Measurements from ENCODE around the gene GALNS. TPM values are rescaled to one million over a fixed set of nuclear protein-coding genes. Genes with fewer than 3 reads are reported as not detected.
A peak's percentile ranks its signal among the peaks of the same experiment; 100 is the strongest.

Gene GALNS
- total and polyA plus RNA-seq, 2 of the 4 experiments (the other 2 are of a cell fraction): 7.2 to 32.5 TPM

- ChIA-PET POLR2A (ENCODE audit: unreplicated experiment) (no interaction called here), CTCF (interaction anchor here (1.8 kb wide), 1 partner anchor 48 kb away, joined by 7 read pairs; the partner anchor contains the start of genes GALNS and TRAPPC2L)
- intact Hi-C loops (cut with micrococcal nuclease): loop anchor here (5.0 kb wide), 1 partner anchor 408 kb away; the partner anchor contains the start of gene ZNF778
- peak overlapping the region; percentile 100 for H2AK9ac ChIP-seq (replicated peaks; ENCODE audit: low read depth, low read length, poor library complexity)
- H3K79me1 ChIP-seq (ENCODE audit: low read depth in 1 of 2, low read length in 2 of 2): peaks cover 10 to 46% of the 10 kb centered on the region in 2 experiments; a peak in 3 of 4 replicates
- H3K27me3 ChIP-seq (ENCODE audit: control insufficient read depth, insufficient read depth, low read length): no peaks in the 10 kb centered on the region
- peak overlapping the region; percentile 90; the same call in 1 of the 2 replicates for H3K4me2 ChIP-seq (ENCODE audit: low read depth, low read length)
- no peak overlapping the region for H2BK15ac ChIP-seq (ENCODE audit: low read depth, low read length)
- H3K27ac ChIP-seq (ENCODE audit: insufficient read depth, low read length): no peak overlapping the region
- H3K9ac ChIP-seq (ENCODE audit: low read depth, low read length): no peak overlapping the region
- H2AK5ac ChIP-seq (ENCODE audit: low read depth, low read length): peak overlapping the region; percentile 77; the same call in 1 of the 2 replicates
- no TSS peak for BruUV-seq (replicated peaks)
- H3K9me1 ChIP-seq (ENCODE audit: insufficient read depth, low read length): no peaks in the 10 kb centered on the region
- H3K23ac ChIP-seq (ENCODE audit: low read depth, low read length): 0 out of 2 replicates have a peak overlapping the region, but pooled peaks have one; percentile 53
- no CpG with 5 or more reads among the region's 10 CpGs for whole genome bisulfite sequencing, 2 experiments (ENCODE audit: extremely low coverage in 2 of 2, insufficient read length in 1 of 2)
- H3K4me1 ChIP-seq (ENCODE audit: control insufficient read depth, insufficient read depth, low read length): peaks cover 15% of the 10 kb centered on the region
- no peak overlapping the region for H3K4me3 ChIP-seq (ENCODE audit: insufficient read depth, low read depth, low read length)
- H3K4ac ChIP-seq (ENCODE audit: low read depth, low read length): peak overlapping the region; percentile 61; the same call in 1 of the 2 replicates
- H4K20me1 ChIP-seq (ENCODE audit: insufficient read depth, low read length): peaks cover 23% of the 10 kb centered on the region
- ATAC-seq (ENCODE audit: low read depth) (no peak), DNase-seq (no peak)
- H2BK20ac ChIP-seq (ENCODE audit: low read depth, low read length): no peak overlapping the region
- no peak overlapping the region for H2AFZ ChIP-seq (replicated peaks; ENCODE audit: low read length, poor library complexity)
- no peak overlapping the region for H2BK120ac ChIP-seq (ENCODE audit: low read depth, low read length)
- H3K56ac ChIP-seq (ENCODE audit: extremely low read depth, insufficient read depth, low read length): no peak overlapping the region
- H3K14ac ChIP-seq (replicated peaks; ENCODE audit: low read depth, low read length): peak overlapping the region; percentile 29; the same call in 1 of the 2 replicates
- no peak overlapping the region for H4K8ac ChIP-seq (ENCODE audit: low read depth in 2 of 2, low read length in 2 of 2)
- no peaks in the 10 kb centered on the region for H3K9me3 ChIP-seq (ENCODE audit: control insufficient read depth, insufficient read depth, low read length)
- in situ Hi-C loops (cut with MboI; ENCODE audit: low sequenced_read_pairs): no loop called here
- H3K36me3 ChIP-seq (ENCODE audit: control insufficient read depth, insufficient read depth, low read length): peaks cover 19% of the 10 kb centered on the region
- no peak overlapping the region for H2BK5ac ChIP-seq (ENCODE audit: low read depth, low read length, poor library complexity, severe bottlenecking)
- TF ChIP-seq MAZ (IDR thresholded peaks at IDR 0.05; ENCODE audit: borderline replicate concordance, low read depth, low read length) (no peak), MXI1 (IDR thresholded peaks at IDR 0.05; ENCODE audit: borderline replicate concordance, low read depth, low read length) (no peak), SMC3 (IDR thresholded peaks at IDR 0.05; ENCODE audit: low read depth, low read length) (no peak), FOS (IDR thresholded peaks at IDR 0.05; ENCODE audit: low read depth, low read length) (no peak), ELK1 (IDR thresholded peaks at IDR 0.05; ENCODE audit: borderline replicate concordance, low read depth, low read length) (no peak), CHD1 (IDR thresholded peaks at IDR 0.05; ENCODE audit: low read depth, low read length) (no peak), RAD21 (IDR thresholded peaks at IDR 0.05; ENCODE audit: low read length) (no peak), CTCF (conservative IDR thresholded peaks at IDR 0.05; ENCODE audit: low read depth, low read length) (no peak), POLR2A (IDR thresholded peaks at IDR 0.05; ENCODE audit: low read depth, low read length) (no peak), NFE2L2 (IDR thresholded peaks at IDR 0.05; ENCODE audit: low read depth, low read length) (no peak), CEBPB (IDR thresholded peaks at IDR 0.05; ENCODE audit: low read depth, low read length) (no peak)
- no peak overlapping the region for H4K5ac ChIP-seq (ENCODE audit: low read depth, low read length)
- no peak overlapping the region for H3K18ac ChIP-seq (ENCODE audit: low read depth, low read length)
- no peak overlapping the region for H4K91ac ChIP-seq (ENCODE audit: insufficient read depth, low read depth, low read length)
- dilution Hi-C loops (cut with HindIII; ENCODE audit: low sequenced_read_pairs, unreplicated experiment): no loop called here
Measured at GRCh38 chr16:88809676-88810165, 47.0 kb downstream of the GALNS start.

Measured in IMR-90 (cell line).